SK-MEL-5 (cell line): ENCODE measurements around the gene ZNF621. TPM values are rescaled to one million over a fixed set of nuclear protein-coding genes. Genes with fewer than 3 reads are reported as not detected.

Experiments
- DNase-seq: peaks from one replicate; pipeline ENCODE4 v3.0.0-alpha.2; 2016; ENCODE audit warnings: low read depth, low spot score
- in situ Hi-C: cut with HindIII; loops from 2 replicates; pipeline ENCODE4 v1.10.0; 2016; ENCODE audit warnings: low sequenced_read_pairs, high pct_unique_total_duplicates, low pct_unique_long_range_greater_than_20kb
- polyA plus RNA-seq, 2 experiments: library from polyadenylated mRNA; depleted of rRNA; stranded (reverse); fragments of >200 nt; gene quantifications; 2 replicates each; pipeline ENCODE4 v1.2.3, GENCODE V29; 2015
- total RNA-seq: library from RNA; depleted of rRNA; stranded (reverse); fragments of >200 nt; shearing (Covaris generic); gene quantifications from 2 replicates; pipeline ENCODE4 v1.2.3, GENCODE V29; 2014; rRNA removed

The ZNF621 gene
- 6.8 and 8.3 TPM in 2 replicates for total RNA-seq
- 8.2 and 9.7 TPM in 2 replicates for polyA plus RNA-seq (2015; cell fraction: cytosol; rRNA removed)
- polyA plus RNA-seq (2015; cell fraction: nucleus; rRNA removed), result 31.3 and 37.3 TPM in 2 replicates

- DNase-seq, result peak; percentile 66
- in situ Hi-C loops, result no loop called here
Observed at GRCh38 chr3:40524568-40525285, at the start of gene ZNF621. TSS of gene ZNF621 (plus strand) at chr3:40524960. CDS start at chr3:40525841, 881 bp downstream.

GRCh38 chr3:40476478-40477470 lies 48.0 kb upstream of the ZNF621 start, which contains the start of gene ZNF619:
TSS of gene ZNF619 (plus strand) at chr3:40477122. CDS start at chr3:40477980, 858 bp downstream.
- in situ Hi-C loops, result no loop called here

GRCh38 chr3:40477666-40478065 lies 47.1 kb upstream of the ZNF621 start:
- in situ Hi-C loops, result no loop called here
- no peak for DNase-seq

More at GRCh38 chr3:40476478-40477470, 48.0 kb upstream of the ZNF621 start, which contains the start of gene ZNF619:
- DNase-seq, result peak; percentile 51

- in situ Hi-C loops, result no loop called here
- no peak for DNase-seq
Observed at GRCh38 chr3:40487172-40487571, 37.6 kb upstream of the ZNF621 start.

GRCh38 chr3:40490916-40491315 lies 33.8 kb upstream of the ZNF621 start:
- in situ Hi-C loops, result no loop called here
- DNase-seq, result no peak

- in situ Hi-C loops, result no loop called here
- no peak for DNase-seq
Observed at GRCh38 chr3:40494698-40495097, 30.1 kb upstream of the ZNF621 start.

GRCh38 chr3:40497288-40497687 lies 27.5 kb upstream of the ZNF621 start:
- in situ Hi-C loops, result no loop called here
- DNase-seq, result no peak

GRCh38 chr3:40499952-40500351 lies 24.8 kb upstream of the ZNF621 start:
- in situ Hi-C loops, result no loop called here
- DNase-seq, result no peak

GRCh38 chr3:40502034-40502433 lies 22.7 kb upstream of the ZNF621 start:
- in situ Hi-C loops, result no loop called here
- DNase-seq, result no peak

- peak; percentile 84 for DNase-seq
- in situ Hi-C loops, result no loop called here
Observed at GRCh38 chr3:40504636-40505430, 19.9 kb upstream of the ZNF621 start.

GRCh38 chr3:40505599-40506462 lies 18.9 kb upstream of the ZNF621 start, which contains the start of gene ZNF620:
TSS of gene ZNF620 (plus strand) at chr3:40506039. CDS start at chr3:40506353, 314 bp downstream.
- DNase-seq, result peak; percentile 59
- in situ Hi-C loops, result no loop called here

GRCh38 chr3:40511031-40511718 lies 13.6 kb upstream of the ZNF621 start:
- in situ Hi-C loops, result no loop called here
- DNase-seq, result no peak

- peak; percentile 27 for DNase-seq
- in situ Hi-C loops, result no loop called here
Observed at GRCh38 chr3:40516201-40516600, 8.6 kb upstream of the ZNF621 start.

- no peak for DNase-seq
- in situ Hi-C loops, result no loop called here
Observed at GRCh38 chr3:40518067-40518466, 6.7 kb upstream of the ZNF621 start.

GRCh38 chr3:40518848-40519247 lies 5.9 kb upstream of the ZNF621 start:
- DNase-seq, result no peak
- in situ Hi-C loops, result no loop called here

- in situ Hi-C loops, result no loop called here
- DNase-seq, result no peak
Observed at GRCh38 chr3:40521254-40521653, 3.5 kb upstream of the ZNF621 start.
